Peyer's patch (tissue), 4 donors: ENCODE results near the gene GYS1. TPM values are rescaled to one million over a fixed set of nuclear protein-coding genes. Genes with fewer than 3 reads are reported as not detected.
"Not testable (repeated sequence)": the region's sequence is repeated elsewhere in the genome, so short reads cannot be mapped to it uniquely, and the experiment has no call there.

ENCODE experiments used
- DNase-seq, 3 donors: peaks; one replicate each; pipeline ENCODE4 v3.0.0-alpha.2; 2017 to 2019
- H3K27ac ChIP-seq, 4 donors: fragments of 200-600 bp; sonication (generic); one replicate each; pipeline ENCODE4 v1.5.1; 2016 to 2019
- H3K27me3 ChIP-seq, 2 donors: fragments of 200-600 bp; sonication (generic); one replicate each; pipeline ENCODE4 v1.5.1; 2019
- H3K36me3 ChIP-seq, 3 donors: fragments of 200-600 bp; sonication (generic); one replicate each; pipeline ENCODE4 v1.5.1; 2016 to 2019
- H3K4me1 ChIP-seq, 4 donors: fragments of 200-600 bp; sonication (generic); one replicate each; pipeline ENCODE4 v1.5.1; 2016 to 2019
- H3K4me3 ChIP-seq, 4 donors: fragments of 200-600 bp; sonication (generic); 1 replicate in 3 of 4; 2 replicates in 1 of 4; pipeline ENCODE4 v1.5.1; 2016 to 2019; ENCODE audit warnings: mild to moderate bottlenecking in 1 of 4
- H3K9me3 ChIP-seq, 4 donors: fragments of 200-600 bp; sonication (generic); one replicate each; pipeline ENCODE4 v1.5.1; 2016 to 2019; ENCODE audit warnings: mild to moderate bottlenecking in 1 of 4
- CTCF ChIP-seq, 6 experiments: fragments of 450-650 bp in 4 of 6; fragments of 200-600 bp in 2 of 6; sonication (generic) in 1 of 6; IDR thresholded peaks; one replicate each; pipeline ENCODE4 v1.5.1; 2017 to 2019; ENCODE audit warnings: antibody characterized with exemption in 6 of 6, mild to moderate bottlenecking in 3 of 6, moderate library complexity in 1 of 6
- POLR2A ChIP-seq, 2 donors: fragments of 450-650 bp; IDR thresholded peaks; one replicate each; pipeline ENCODE4 v1.5.1; 2017; ENCODE audit warnings: antibody characterized with exemption in 2 of 2, mild to moderate bottlenecking in 2 of 2, moderate library complexity in 2 of 2
- total RNA-seq, 4 donors: library from RNA; depleted of rRNA; stranded (reverse); fragments of >200 nt; gene quantifications; one replicate each; pipeline ENCODE4 v1.1.0, GENCODE V29; 2016

Gene GYS1
- total RNA-seq, 4 donors from 2014 or later, result 24.8 to 61.8 (median 44.0) TPM

DNA sequence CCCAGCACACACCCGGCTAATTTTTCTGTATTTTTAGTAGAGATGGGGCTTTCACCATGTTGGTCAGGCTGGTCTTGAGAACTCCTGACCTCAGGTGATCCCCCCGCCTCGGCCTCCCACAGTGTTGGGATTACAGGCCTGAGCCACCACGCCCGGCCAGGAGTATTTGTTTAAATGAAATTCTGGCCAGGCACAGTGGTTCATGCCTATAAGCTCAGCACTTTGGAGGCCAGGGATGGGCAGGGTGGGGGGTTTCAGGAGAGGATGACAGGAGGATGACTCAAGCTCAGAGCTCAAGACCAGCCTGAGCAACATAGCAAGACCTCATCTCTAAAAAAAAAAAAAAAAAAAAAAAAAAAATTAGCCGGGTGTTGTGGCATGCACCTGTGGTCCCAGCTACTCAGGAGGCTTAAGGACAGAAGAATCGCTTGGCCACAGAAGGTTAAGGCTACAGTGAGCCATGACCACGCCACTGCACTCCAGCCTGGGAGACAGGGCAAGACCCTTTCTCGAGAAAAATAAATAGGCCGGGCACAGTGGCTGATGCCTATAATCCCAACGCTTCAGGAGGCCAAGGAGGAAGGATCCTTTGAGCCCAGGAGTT is 67.8 kb downstream of the GYS1 start:
- Histone ChIP-seq H3K36me3 (peaks cover 0 to 28% (median 0%) of the 10 kb centered on the region in 3 donors), H3K9me3 (no peaks in the 10 kb centered on the region), H3K27me3 (no peaks in the 10 kb centered on the region), H3K4me3 (no peak overlapping the region), H3K27ac (no peak overlapping the region), H3K4me1 (no peaks in the 10 kb centered on the region)
- no peak for DNase-seq
- TF ChIP-seq CTCF (IDR thresholded peaks at IDR 0.05), result no peak
- no peak for TF ChIP-seq POLR2A (IDR thresholded peaks at IDR 0.05)

DNA sequence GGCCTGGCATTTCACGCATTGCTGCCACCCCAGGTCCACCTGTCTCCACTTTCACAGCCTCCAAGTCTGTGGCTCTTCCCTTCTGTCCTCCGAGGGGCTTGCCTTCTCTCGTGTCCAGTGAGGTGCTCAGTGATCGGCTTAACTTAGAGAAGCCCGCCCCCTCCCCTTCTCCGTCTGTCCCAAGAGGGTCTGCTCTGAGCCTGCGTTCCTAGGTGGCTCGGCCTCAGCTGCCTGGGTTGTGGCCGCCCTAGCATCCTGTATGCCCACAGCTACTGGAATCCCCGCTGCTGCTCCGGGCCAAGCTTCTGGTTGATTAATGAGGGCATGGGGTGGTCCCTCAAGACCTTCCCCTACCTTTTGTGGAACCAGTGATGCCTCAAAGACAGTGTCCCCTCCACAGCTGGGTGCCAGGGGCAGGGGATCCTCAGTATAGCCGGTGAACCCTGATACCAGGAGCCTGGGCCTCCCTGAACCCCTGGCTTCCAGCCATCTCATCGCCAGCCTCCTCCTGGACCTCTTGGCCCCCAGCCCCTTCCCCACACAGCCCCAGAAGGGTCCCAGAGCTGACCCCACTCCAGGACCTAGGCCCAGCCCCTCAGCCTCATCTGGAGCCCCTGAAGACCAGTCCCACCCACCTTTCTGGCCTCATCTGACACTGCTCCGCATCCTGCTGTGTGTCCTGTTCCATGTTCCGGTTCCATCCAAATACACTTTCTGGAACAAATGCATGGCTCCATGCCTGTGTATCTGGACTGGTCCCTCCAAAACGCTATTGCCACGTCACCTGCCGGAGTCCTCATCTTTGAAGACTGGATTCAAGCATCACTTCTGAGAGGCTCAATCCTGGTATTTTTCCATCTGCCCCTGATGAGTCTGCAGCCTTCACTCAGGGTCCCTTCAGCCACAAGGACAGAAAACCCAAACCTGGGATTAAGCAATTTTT is 70.3 kb downstream of the GYS1 start:
- Histone ChIP-seq H3K36me3 (peaks cover 0 to 47% (median 0%) of the 10 kb centered on the region in 3 donors), H3K9me3 (no peaks in the 10 kb centered on the region), H3K27ac (no peak overlapping the region), H3K4me1 (no peaks in the 10 kb centered on the region), H3K27me3 (no peaks in the 10 kb centered on the region), H3K4me3 (no peak overlapping the region)
- TF ChIP-seq CTCF (IDR thresholded peaks at IDR 0.05) (no peak), POLR2A (IDR thresholded peaks at IDR 0.05) (no peak)
- DNase-seq, result no peak

GRCh38 chr19:48921721-48922500 is 71.2 kb downstream of the GYS1 start:
- Histone ChIP-seq H3K27me3 (no peaks in the 10 kb centered on the region), H3K4me3 (no peak overlapping the region), H3K36me3 (peaks cover 0 to 56% (median 0%) of the 10 kb centered on the region in 3 donors), H3K4me1 (no peaks in the 10 kb centered on the region), H3K9me3 (no peaks in the 10 kb centered on the region), H3K27ac (no peak overlapping the region)
- no peak for DNase-seq
- TF ChIP-seq CTCF (IDR thresholded peaks at IDR 0.05), result no peak
- no peak for TF ChIP-seq POLR2A (IDR thresholded peaks at IDR 0.05)

- H3K4me1 ChIP-seq, result no peaks in the 10 kb centered on the region
- no peak for DNase-seq
- TF ChIP-seq POLR2A (IDR thresholded peaks at IDR 0.05) (no peak), CTCF (IDR thresholded peaks at IDR 0.05) (no peak)
- H3K9me3 ChIP-seq, result no peaks in the 10 kb centered on the region
- no peaks in the 10 kb centered on the region for H3K27me3 ChIP-seq
- peaks cover 0 to 66% (median 0%) of the 10 kb centered on the region in 3 donors for H3K36me3 ChIP-seq
- H3K4me3 ChIP-seq, result no peak overlapping the region
- no peak overlapping the region for H3K27ac ChIP-seq
These were observed 72.2 kb downstream of the GYS1 start for GRCh38 chr19:48920949-48921348.

DNA sequence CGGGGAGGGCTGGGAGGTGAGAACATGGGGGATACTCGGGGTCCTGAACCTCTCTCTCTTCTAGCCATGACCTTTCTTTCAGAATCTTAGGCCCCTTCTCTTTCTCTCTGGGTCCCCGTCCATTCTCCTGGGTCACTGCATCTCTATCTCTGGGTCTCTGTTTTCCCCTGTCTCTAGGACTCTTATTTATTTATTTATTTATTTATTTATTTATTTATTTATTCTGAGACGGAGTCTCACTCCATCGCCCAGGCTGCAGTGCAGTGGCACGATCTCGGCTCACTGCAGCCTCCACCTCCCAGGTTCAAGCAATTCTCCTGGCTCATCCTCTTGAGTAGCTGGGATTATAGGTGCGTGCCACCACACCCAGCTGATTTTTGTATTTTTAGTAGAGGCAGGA is 73.8 kb downstream of the GYS1 start:
- not testable (repeated sequence) for H3K9me3 ChIP-seq, H3K4me1 ChIP-seq, H3K27ac ChIP-seq, DNase-seq, H3K4me3 ChIP-seq, H3K27me3 ChIP-seq
- H3K36me3 ChIP-seq, result peaks cover 0 to 83% (median 0%) of the 10 kb centered on the region in 3 donors
